ENCODE results near the gene PSME1. TPM values are rescaled to one million over a fixed set of nuclear protein-coding genes. Genes with fewer than 3 reads are reported as not detected.
A peak's percentile ranks its signal among the peaks of the same experiment; 100 is the strongest.

Gene PSME1
- total and polyA plus RNA-seq, 4 donors: 63.3 to 237 (median 101) TPM

DNA sequence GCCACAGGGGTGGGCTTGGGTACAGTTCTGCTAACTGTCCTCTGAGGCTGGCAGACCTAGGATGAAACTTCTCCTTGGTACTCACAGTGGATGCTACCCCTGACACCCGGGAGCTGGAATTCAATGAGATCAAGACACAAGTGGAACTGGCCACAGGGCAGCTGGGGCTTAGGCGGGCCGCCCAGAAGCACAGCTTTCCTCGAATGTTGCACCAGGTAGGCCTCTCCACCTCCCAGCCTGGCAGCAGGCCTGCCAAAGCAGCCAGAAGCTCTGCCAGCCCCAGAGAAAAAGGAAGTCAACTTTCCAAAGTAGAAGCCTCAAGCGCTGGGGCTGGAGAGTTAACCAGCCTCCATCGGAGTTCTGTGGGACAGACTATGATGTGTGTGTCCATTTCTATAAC lies 18.8 kb upstream of the PSME1 start:
- peaks cover 21 to 39% (median 36%) of the 10 kb centered on the region in 4 donors for H3K36me3 ChIP-seq (ENCODE audit: control insufficient read depth in 4 of 4, insufficient read depth in 3 of 4, low read depth in 1 of 4, low read length in 3 of 4)
- no peak for DNase-seq (ENCODE audit: low spot score)
- peak overlapping the region; percentile 29 to 100 for H3K27ac ChIP-seq (ENCODE audit: low read depth in 1 of 2, low read length in 2 of 2)
- H3K4me1 ChIP-seq (ENCODE audit: control insufficient read depth in 4 of 4, insufficient read depth in 4 of 4, low read length in 3 of 4): peaks cover 3 to 40% (median 33%) of the 10 kb centered on the region in 4 donors
- H3K9me3 ChIP-seq (ENCODE audit: control insufficient read depth in 4 of 4, low read length in 3 of 4): no peaks in the 10 kb centered on the region
- peak overlapping the region in 1 of 2 donors; percentile 97 for H3K9ac ChIP-seq (ENCODE audit: low read depth in 1 of 2, low read length in 2 of 2)
- TF ChIP-seq HNF4A (conservative IDR thresholded peaks at IDR 0.05): peak in 1 of 2 donors; percentile 27
- TF ChIP-seq RAD21 (IDR thresholded peaks at IDR 0.05): peak; percentile 14 to 27
- no peak for TF ChIP-seq HNF4G (IDR thresholded peaks at IDR 0.05)
- WGBS: 47% methylated on average over 6 of the region's 6 CpGs
- no peaks in the 10 kb centered on the region for H3K27me3 ChIP-seq (ENCODE audit: control insufficient read depth in 4 of 4, insufficient read depth in 4 of 4, low read length in 3 of 4)
- H3K4me3 ChIP-seq (ENCODE audit: low read depth in 1 of 3, low read length in 3 of 3): peak overlapping the region; percentile 61 to 91 (median 88)

GRCh38 chr14:24119691-24120090 lies 16.3 kb upstream of the PSME1 start:
- H3K4me3 ChIP-seq (ENCODE audit: low read depth in 1 of 3, low read length in 3 of 3): no peak overlapping the region
- no peak for DNase-seq (ENCODE audit: low spot score)
- 98% methylated on average over 6 of the region's 6 CpGs for WGBS
- H3K27me3 ChIP-seq (ENCODE audit: control insufficient read depth in 4 of 4, insufficient read depth in 4 of 4, low read length in 3 of 4): no peaks in the 10 kb centered on the region
- peaks cover 28 to 60% (median 54%) of the 10 kb centered on the region in 4 donors for H3K36me3 ChIP-seq (ENCODE audit: control insufficient read depth in 4 of 4, insufficient read depth in 3 of 4, low read depth in 1 of 4, low read length in 3 of 4)
- no peaks in the 10 kb centered on the region for H3K9me3 ChIP-seq (ENCODE audit: control insufficient read depth in 4 of 4, low read length in 3 of 4)
- TF ChIP-seq NR2F2 (IDR thresholded peaks at IDR 0.05) (no peak), GABPA (IDR thresholded peaks at IDR 0.05 in 1 of 2, conservative IDR thresholded peaks at IDR 0.05 in 1 of 2) (no peak), RXRA (IDR thresholded peaks at IDR 0.05) (no peak), EGR1 (IDR thresholded peaks at IDR 0.05; ENCODE audit: low read depth in 2 of 2) (no peak), HNF4A (conservative IDR thresholded peaks at IDR 0.05) (no peak), MAX (IDR thresholded peaks at IDR 0.05) (no peak), SP1 (IDR thresholded peaks at IDR 0.05) (no peak), TAF1 (conservative IDR thresholded peaks at IDR 0.05) (no peak), HNF4G (IDR thresholded peaks at IDR 0.05) (no peak), FOXA1 (IDR thresholded peaks at IDR 0.05) (no peak), CTCF (IDR thresholded peaks at IDR 0.05; ENCODE audit: low read depth, low read length, missing input control) (no peak), FOXA2 (IDR thresholded peaks at IDR 0.05) (no peak), JUND (IDR thresholded peaks at IDR 0.05) (no peak)
- TF ChIP-seq, protein P1, sequence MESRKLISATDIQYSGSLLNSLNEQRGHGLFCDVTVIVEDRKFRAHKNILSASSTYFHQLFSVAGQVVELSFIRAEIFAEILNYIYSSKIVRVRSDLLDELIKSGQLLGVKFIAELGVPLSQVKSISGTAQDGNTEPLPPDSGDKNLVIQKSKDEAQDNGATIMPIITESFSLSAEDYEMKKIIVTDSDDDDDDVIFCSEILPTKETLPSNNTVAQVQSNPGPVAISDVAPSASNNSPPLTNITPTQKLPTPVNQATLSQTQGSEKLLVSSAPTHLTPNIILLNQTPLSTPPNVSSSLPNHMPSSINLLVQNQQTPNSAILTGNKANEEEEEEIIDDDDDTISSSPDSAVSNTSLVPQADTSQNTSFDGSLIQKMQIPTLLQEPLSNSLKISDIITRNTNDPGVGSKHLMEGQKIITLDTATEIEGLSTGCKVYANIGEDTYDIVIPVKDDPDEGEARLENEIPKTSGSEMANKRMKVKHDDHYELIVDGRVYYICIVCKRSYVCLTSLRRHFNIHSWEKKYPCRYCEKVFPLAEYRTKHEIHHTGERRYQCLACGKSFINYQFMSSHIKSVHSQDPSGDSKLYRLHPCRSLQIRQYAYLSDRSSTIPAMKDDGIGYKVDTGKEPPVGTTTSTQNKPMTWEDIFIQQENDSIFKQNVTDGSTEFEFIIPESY (IDR thresholded peaks at IDR 0.05): no peak
- TF ChIP-seq, protein P2, sequence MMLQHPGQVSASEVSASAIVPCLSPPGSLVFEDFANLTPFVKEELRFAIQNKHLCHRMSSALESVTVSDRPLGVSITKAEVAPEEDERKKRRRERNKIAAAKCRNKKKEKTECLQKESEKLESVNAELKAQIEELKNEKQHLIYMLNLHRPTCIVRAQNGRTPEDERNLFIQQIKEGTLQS (IDR thresholded peaks at IDR 0.05): no peak
- TF ChIP-seq, protein P3, sequence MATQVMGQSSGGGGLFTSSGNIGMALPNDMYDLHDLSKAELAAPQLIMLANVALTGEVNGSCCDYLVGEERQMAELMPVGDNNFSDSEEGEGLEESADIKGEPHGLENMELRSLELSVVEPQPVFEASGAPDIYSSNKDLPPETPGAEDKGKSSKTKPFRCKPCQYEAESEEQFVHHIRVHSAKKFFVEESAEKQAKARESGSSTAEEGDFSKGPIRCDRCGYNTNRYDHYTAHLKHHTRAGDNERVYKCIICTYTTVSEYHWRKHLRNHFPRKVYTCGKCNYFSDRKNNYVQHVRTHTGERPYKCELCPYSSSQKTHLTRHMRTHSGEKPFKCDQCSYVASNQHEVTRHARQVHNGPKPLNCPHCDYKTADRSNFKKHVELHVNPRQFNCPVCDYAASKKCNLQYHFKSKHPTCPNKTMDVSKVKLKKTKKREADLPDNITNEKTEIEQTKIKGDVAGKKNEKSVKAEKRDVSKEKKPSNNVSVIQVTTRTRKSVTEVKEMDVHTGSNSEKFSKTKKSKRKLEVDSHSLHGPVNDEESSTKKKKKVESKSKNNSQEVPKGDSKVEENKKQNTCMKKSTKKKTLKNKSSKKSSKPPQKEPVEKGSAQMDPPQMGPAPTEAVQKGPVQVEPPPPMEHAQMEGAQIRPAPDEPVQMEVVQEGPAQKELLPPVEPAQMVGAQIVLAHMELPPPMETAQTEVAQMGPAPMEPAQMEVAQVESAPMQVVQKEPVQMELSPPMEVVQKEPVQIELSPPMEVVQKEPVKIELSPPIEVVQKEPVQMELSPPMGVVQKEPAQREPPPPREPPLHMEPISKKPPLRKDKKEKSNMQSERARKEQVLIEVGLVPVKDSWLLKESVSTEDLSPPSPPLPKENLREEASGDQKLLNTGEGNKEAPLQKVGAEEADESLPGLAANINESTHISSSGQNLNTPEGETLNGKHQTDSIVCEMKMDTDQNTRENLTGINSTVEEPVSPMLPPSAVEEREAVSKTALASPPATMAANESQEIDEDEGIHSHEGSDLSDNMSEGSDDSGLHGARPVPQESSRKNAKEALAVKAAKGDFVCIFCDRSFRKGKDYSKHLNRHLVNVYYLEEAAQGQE (IDR thresholded peaks at IDR 0.05): no peak
- no peak overlapping the region for H3K9ac ChIP-seq (ENCODE audit: low read depth in 1 of 2, low read length in 2 of 2)
- H3K27ac ChIP-seq (ENCODE audit: low read depth in 1 of 2, low read length in 2 of 2): no peak overlapping the region
- peaks cover 3 to 34% (median 28%) of the 10 kb centered on the region in 4 donors for H3K4me1 ChIP-seq (ENCODE audit: control insufficient read depth in 4 of 4, insufficient read depth in 4 of 4, low read length in 3 of 4)
